ENCODE results near the gene LYPD8. TPM values are rescaled to one million over a fixed set of nuclear protein-coding genes. Genes with fewer than 3 reads are reported as not detected.

Gene LYPD8
- total RNA-seq, 1 experiment from 2014 or later: not detected

DNA sequence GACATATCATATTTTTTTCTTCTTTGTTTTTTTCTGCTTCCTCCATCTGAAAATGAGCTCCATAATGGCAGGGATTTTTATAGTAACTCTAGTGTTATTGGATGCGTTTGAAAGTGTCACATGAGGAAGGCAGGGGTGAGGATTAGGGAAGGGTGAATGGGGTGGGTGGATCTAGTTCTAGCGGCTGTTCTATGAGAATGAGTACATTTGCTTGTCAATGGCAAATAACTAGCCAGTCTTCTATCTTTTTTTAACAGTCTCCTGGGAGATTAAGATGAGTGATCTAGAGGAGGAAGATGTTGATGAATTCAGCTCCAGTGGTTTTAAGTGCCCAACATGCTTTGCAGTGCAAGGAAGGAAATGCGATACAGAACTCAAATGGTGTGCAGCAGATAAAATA lies 58.8 kb downstream of the LYPD8 start:
- no peak overlapping the region for H3K4me2 ChIP-seq (ENCODE audit: low read length)
- no peak overlapping the region for H3K9ac ChIP-seq (ENCODE audit: low read length)
- BruUV-seq (replicated peaks): no TSS peak
- H4K20me1 ChIP-seq (ENCODE audit: low read length): no peaks in the 10 kb centered on the region
- H3K36me3 ChIP-seq (ENCODE audit: low read depth, low read length): no peaks in the 10 kb centered on the region
- CTCF ChIA-PET: interaction anchor here (0.7 kb wide), 1 partner anchor 110 kb away, joined by 5 read pairs; no protein-coding TSS in a partner anchor
- H2AFZ ChIP-seq (ENCODE audit: low read length): no peak overlapping the region
- no peak overlapping the region for H3K4me3 ChIP-seq (ENCODE audit: low read length)
- H3F3A ChIP-seq (ENCODE audit: low read length, unreplicated experiment): no peaks in the 10 kb centered on the region
- no peak overlapping the region for H3K27ac ChIP-seq (ENCODE audit: low read length)
- H3K79me2 ChIP-seq (ENCODE audit: low read length): no peaks in the 10 kb centered on the region
- H3K4me1 ChIP-seq (ENCODE audit: insufficient read depth, low read length): peaks cover 6% of the 10 kb centered on the region; the same call in 1 of the 2 replicates
- TF ChIP-seq EZH2phosphoT487 (IDR thresholded peaks at IDR 0.05; ENCODE audit: borderline replicate concordance, low read length) (no peak), EZH2 (IDR thresholded peaks at IDR 0.05; ENCODE audit: low read length, unreplicated experiment) (no peak)
- TF ChIP-seq, protein P1, sequence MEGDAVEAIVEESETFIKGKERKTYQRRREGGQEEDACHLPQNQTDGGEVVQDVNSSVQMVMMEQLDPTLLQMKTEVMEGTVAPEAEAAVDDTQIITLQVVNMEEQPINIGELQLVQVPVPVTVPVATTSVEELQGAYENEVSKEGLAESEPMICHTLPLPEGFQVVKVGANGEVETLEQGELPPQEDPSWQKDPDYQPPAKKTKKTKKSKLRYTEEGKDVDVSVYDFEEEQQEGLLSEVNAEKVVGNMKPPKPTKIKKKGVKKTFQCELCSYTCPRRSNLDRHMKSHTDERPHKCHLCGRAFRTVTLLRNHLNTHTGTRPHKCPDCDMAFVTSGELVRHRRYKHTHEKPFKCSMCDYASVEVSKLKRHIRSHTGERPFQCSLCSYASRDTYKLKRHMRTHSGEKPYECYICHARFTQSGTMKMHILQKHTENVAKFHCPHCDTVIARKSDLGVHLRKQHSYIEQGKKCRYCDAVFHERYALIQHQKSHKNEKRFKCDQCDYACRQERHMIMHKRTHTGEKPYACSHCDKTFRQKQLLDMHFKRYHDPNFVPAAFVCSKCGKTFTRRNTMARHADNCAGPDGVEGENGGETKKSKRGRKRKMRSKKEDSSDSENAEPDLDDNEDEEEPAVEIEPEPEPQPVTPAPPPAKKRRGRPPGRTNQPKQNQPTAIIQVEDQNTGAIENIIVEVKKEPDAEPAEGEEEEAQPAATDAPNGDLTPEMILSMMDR (conservative IDR thresholded peaks at IDR 0.05; ENCODE audit: low read depth, low read length): no peak
- DNase-seq (no peak), ATAC-seq (no peak)
- POLR2A ChIA-PET (ENCODE audit: unreplicated experiment): interaction anchor here (0.6 kb wide), 1 partner anchor 9 kb away, joined by 5 read pairs; no protein-coding TSS in a partner anchor
- H3K9me3 ChIP-seq (ENCODE audit: low read length): no peaks in the 10 kb centered on the region
- intact Hi-C loops (cut with micrococcal nuclease): no loop called here
- no peaks in the 10 kb centered on the region for H3K27me3 ChIP-seq (ENCODE audit: low read length)
- H3K9me2 ChIP-seq (replicated peaks; ENCODE audit: low read length): no peaks in the 10 kb centered on the region

DNA sequence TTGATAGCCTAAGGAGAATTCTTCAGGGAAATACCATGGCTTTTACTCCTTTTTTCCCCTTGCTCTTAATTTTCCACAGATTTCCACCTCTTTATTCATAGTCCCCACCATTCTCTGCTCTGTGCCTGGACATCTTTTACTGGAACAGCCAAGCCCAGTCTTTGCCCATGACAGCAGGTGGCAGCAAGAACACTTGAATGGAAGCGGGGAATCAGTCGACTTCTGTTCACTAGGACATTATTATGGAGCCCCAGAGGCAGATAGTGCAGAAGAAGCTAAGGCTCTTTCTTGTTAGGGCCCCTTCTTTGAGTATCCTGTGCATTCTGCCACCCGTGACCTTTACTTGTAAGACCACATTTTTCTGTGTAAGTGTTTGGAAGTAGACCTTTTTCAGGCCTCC lies 59.3 kb downstream of the LYPD8 start:
- intact Hi-C loops (cut with micrococcal nuclease): no loop called here

More for the DNA sequence above, 59.3 kb downstream of the LYPD8 start:
- no peaks in the 10 kb centered on the region for H4K20me1 ChIP-seq (ENCODE audit: low read length)
- no peaks in the 10 kb centered on the region for H3K27me3 ChIP-seq (ENCODE audit: low read length)
- no peaks in the 10 kb centered on the region for H3K79me2 ChIP-seq (ENCODE audit: low read length)
- ChIA-PET CTCF (interaction anchor here (0.7 kb wide), 1 partner anchor 110 kb away, joined by 5 read pairs; no protein-coding TSS in a partner anchor), POLR2A (ENCODE audit: unreplicated experiment) (interaction anchor here (0.6 kb wide), 1 partner anchor 8 kb away, joined by 5 read pairs; no protein-coding TSS in a partner anchor)
- H3K4me1 ChIP-seq (ENCODE audit: insufficient read depth, low read length): peaks cover 6% of the 10 kb centered on the region; the same call in 1 of the 2 replicates
- ATAC-seq (peak; percentile 79), DNase-seq (peak; percentile 65)
- no TSS peak for BruUV-seq (replicated peaks)
- TF ChIP-seq, protein P1 (conservative IDR thresholded peaks at IDR 0.05; ENCODE audit: low read depth, low read length): peak; percentile 72
- TF ChIP-seq EZH2 (IDR thresholded peaks at IDR 0.05; ENCODE audit: low read length, unreplicated experiment): no peak
- H3K9me2 ChIP-seq (replicated peaks; ENCODE audit: low read length): no peaks in the 10 kb centered on the region
- H3K9ac ChIP-seq (ENCODE audit: low read length): no peak overlapping the region
- no peak overlapping the region for H3K4me2 ChIP-seq (ENCODE audit: low read length)
- no peaks in the 10 kb centered on the region for H3F3A ChIP-seq (ENCODE audit: low read length, unreplicated experiment)
- H3K9me3 ChIP-seq (ENCODE audit: low read length): no peaks in the 10 kb centered on the region
- H3K4me3 ChIP-seq (ENCODE audit: low read length): no peak overlapping the region
- no peak overlapping the region for H3K27ac ChIP-seq (ENCODE audit: low read length)
- no peaks in the 10 kb centered on the region for H3K36me3 ChIP-seq (ENCODE audit: low read depth, low read length)
- no peak overlapping the region for H2AFZ ChIP-seq (ENCODE audit: low read length)

Measured in PC-3 (cell line).